Lung (tissue), 12 donors: ENCODE data around the gene TENM4. TPM values are rescaled to one million over a fixed set of nuclear protein-coding genes. Genes with fewer than 3 reads are reported as not detected.

Experiments used
- ATAC-seq: fragments of 200-7000 bp; cut with Tn5 transposase; one replicate; pipeline ENCODE4 v1.9.1; 2020; ENCODE audit warnings: moderate number of reproducible peaks; ENCODE audit not compliant: insufficient read depth, low FRiP score
- DNase-seq, 3 donors: peaks; one replicate each; pipeline ENCODE4 v3.0.0-alpha.2; 2013 to 2017
- H3K27ac ChIP-seq, 2 donors: one replicate each; pipeline ENCODE4 v1.5.1; 2013; ENCODE audit warnings: mild to moderate bottlenecking in 2 of 2, moderate library complexity in 2 of 2, control low read depth in 1 of 2, inconsistent platforms in 1 of 2, low read depth in 1 of 2, low read length in 1 of 2
- H3K27me3 ChIP-seq, 3 donors: one replicate each; pipeline ENCODE4 v1.5.1; 2013; ENCODE audit warnings: low read length in 2 of 3; ENCODE audit not compliant: control insufficient read depth in 3 of 3, insufficient read depth in 3 of 3
- H3K36me3 ChIP-seq, 4 donors: one replicate each; pipeline ENCODE4 v1.5.1; 2013; ENCODE audit warnings: low read length in 4 of 4, mild to moderate bottlenecking in 1 of 4, moderate library complexity in 1 of 4; ENCODE audit not compliant: control insufficient read depth in 4 of 4, insufficient read depth in 4 of 4
- H3K4me1 ChIP-seq, 5 donors: one replicate each; pipeline ENCODE4 v1.5.1; 2013; ENCODE audit warnings: low read length in 5 of 5, mild to moderate bottlenecking in 2 of 5, moderate library complexity in 1 of 5; ENCODE audit not compliant: control insufficient read depth in 5 of 5, insufficient read depth in 5 of 5
- H3K4me3 ChIP-seq: one replicate; pipeline ENCODE4 v1.5.1; 2013; ENCODE audit warnings: mild to moderate bottlenecking, control low read depth, moderate library complexity
- H3K9ac ChIP-seq, 2 donors: one replicate each; pipeline ENCODE4 v1.5.1; 2013; ENCODE audit warnings: low read length in 2 of 2, control low read depth in 1 of 2; ENCODE audit not compliant: insufficient read depth in 1 of 2
- H3K9me3 ChIP-seq, 4 donors: one replicate each; pipeline ENCODE4 v1.5.1; 2013; ENCODE audit warnings: low read length in 3 of 4, mild to moderate bottlenecking in 1 of 4, moderate library complexity in 1 of 4; ENCODE audit not compliant: control insufficient read depth in 4 of 4, insufficient read depth in 3 of 4
- WGBS, 2 donors: extraction: QIAGEN DNeasy Blood & Tissue Kit; methylation state at CpG; one replicate each; pipeline ENCODE4 v1.1.7; 2013; 5-methylcytosine and 5-hydroxymethylcytosine counted together
- polyA plus RNA-seq, 2 donors: library from polyadenylated mRNA; stranded (reverse); fragments of 200-250 nt; gene quantifications; one replicate each; pipeline ENCODE4 v1.2.1, GENCODE V29; 2013
- total RNA-seq, 2 donors: library from RNA; depleted of rRNA in 1 of 2; stranded (reverse); fragments of >200 nt in 1 of 2; gene quantifications; one replicate each; pipeline ENCODE4 v1.2.1, GENCODE V29; 2014 to 2021
- TF ChIP-seq, protein P1 (sequence below): IDR thresholded peaks from 2 replicates; pipeline ENCODE4 v1.5.1; 2012; ENCODE audit warnings: mild to moderate bottlenecking; ENCODE audit errors: control extremely low read depth, extremely low read depth
- donor health status: control.
- donor health status: control.
- donor health status: Bipolar disorder and iron deficiency.
- donor health status: healthy.
- donor health status: DM: yes; HTN: yes; CAD: no.

The TENM4 gene
- total and polyA plus RNA-seq, 4 donors, result 0.28 to 16.4 (median 3.2) TPM

GRCh38 chr11:79113054-79113690 is 327.7 kb downstream of the TENM4 start:
- no peaks in the 10 kb centered on the region for H3K27me3 ChIP-seq
- H3K9me3 ChIP-seq, result peaks cover 0 to 2% (median 0%) of the 10 kb centered on the region in 4 donors
- no peaks in the 10 kb centered on the region for H3K36me3 ChIP-seq
- H3K9ac ChIP-seq, result no peak overlapping the region
- H3K4me1 ChIP-seq, result peaks cover 0 to 13% (median 3%) of the 10 kb centered on the region in 5 donors
- 70 to 74% methylated on average over 5 of the region's 5 CpGs for WGBS, 2 donors
- TF ChIP-seq, protein P1, sequence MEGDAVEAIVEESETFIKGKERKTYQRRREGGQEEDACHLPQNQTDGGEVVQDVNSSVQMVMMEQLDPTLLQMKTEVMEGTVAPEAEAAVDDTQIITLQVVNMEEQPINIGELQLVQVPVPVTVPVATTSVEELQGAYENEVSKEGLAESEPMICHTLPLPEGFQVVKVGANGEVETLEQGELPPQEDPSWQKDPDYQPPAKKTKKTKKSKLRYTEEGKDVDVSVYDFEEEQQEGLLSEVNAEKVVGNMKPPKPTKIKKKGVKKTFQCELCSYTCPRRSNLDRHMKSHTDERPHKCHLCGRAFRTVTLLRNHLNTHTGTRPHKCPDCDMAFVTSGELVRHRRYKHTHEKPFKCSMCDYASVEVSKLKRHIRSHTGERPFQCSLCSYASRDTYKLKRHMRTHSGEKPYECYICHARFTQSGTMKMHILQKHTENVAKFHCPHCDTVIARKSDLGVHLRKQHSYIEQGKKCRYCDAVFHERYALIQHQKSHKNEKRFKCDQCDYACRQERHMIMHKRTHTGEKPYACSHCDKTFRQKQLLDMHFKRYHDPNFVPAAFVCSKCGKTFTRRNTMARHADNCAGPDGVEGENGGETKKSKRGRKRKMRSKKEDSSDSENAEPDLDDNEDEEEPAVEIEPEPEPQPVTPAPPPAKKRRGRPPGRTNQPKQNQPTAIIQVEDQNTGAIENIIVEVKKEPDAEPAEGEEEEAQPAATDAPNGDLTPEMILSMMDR, result no peak
- ATAC-seq (no peak), DNase-seq (peak; percentile 73 to 88 (median 84))
- no peak overlapping the region for H3K27ac ChIP-seq
- no peak overlapping the region for H3K4me3 ChIP-seq

- H3K4me1 ChIP-seq, result peaks cover 0 to 13% (median 3%) of the 10 kb centered on the region in 5 donors
- H3K36me3 ChIP-seq, result no peaks in the 10 kb centered on the region
- ATAC-seq (no peak), DNase-seq (no peak)
- TF ChIP-seq, protein P1, result no peak
- no peak overlapping the region for H3K4me3 ChIP-seq
- H3K27me3 ChIP-seq, result no peaks in the 10 kb centered on the region
- H3K9ac ChIP-seq, result no peak overlapping the region
- no peak overlapping the region for H3K27ac ChIP-seq
- peaks cover 0 to 4% (median 0%) of the 10 kb centered on the region in 4 donors for H3K9me3 ChIP-seq
- WGBS, 2 donors, result 84 to 93% methylated on average over 5 of the region's 5 CpGs
Observed at GRCh38 chr11:79110796-79111195, 330.0 kb downstream of the TENM4 start.

DNA sequence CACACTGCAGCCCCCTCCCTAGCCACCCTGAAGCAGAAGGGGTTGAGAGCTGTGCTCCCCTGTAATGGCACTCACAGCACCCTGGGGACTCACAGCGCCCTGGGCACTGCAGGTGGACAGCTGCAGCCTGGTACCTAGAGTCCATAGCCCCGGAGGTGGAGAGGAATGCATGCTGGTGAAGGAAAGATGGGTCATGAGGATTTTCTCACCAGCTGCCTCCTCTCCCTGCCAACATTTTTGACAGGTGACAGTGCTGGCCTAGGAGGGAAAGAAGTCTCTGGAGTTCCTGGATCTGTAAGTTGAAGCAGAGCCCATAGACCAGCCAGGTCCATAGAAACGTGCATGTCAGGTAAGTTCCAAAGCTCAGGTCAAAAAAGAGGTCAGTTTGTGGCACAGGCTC is 330.5 kb downstream of the TENM4 start:
- no peak for DNase-seq
- peaks cover 0 to 2% (median 0%) of the 10 kb centered on the region in 4 donors for H3K9me3 ChIP-seq
- no peak overlapping the region for H3K4me3 ChIP-seq
- no peaks in the 10 kb centered on the region for H3K27me3 ChIP-seq
- H3K36me3 ChIP-seq, result no peaks in the 10 kb centered on the region
- 72 to 78% methylated on average over 3 of the region's 3 CpGs for WGBS, 2 donors
- H3K4me1 ChIP-seq, result peaks cover 0 to 13% (median 3%) of the 10 kb centered on the region in 5 donors
- TF ChIP-seq, protein P1, result no peak
- H3K27ac ChIP-seq, result no peak overlapping the region
- H3K9ac ChIP-seq, result no peak overlapping the region
- no peak for ATAC-seq
